ENCODE data around the gene HAGH.
"Not testable (repeated sequence)": the region's sequence is repeated elsewhere in the genome, so short reads cannot be mapped to it uniquely, and the experiment has no call there.

Gene HAGH

GRCh38 chr16:1810536-1810935, 16.1 kb downstream of the HAGH start:
- DNase-seq (ENCODE audit: low read depth in 2 of 2): no peak

- DNase-seq (ENCODE audit: low read depth in 2 of 2): no peak
Observed at GRCh38 chr16:1810106-1810505, 16.5 kb downstream of the HAGH start.

DNA sequence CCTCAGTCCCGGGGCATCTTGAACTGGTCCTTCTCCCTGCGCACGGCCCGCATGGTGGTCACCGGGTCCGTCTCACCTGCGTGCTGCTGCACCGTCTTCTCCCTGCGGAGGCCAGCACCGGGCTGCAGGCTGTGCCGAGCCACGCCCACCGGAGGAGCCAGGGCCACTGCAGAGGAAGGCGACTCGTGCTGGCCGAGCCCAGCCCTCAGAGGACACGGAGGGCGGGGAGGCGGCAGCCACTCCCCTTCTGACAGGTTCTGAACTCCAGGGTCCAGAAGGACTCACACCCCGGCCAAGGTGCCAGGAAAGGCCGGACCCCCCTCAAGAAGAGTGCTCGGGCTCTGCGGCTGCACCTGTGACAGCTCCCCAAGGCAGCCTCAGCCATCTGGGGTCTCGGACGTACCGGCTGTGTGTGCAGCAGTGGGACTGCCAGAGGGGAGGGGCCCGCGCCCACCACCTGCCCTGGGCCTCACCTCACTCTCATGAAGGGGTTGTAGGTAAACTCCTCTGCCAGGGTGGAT, 17.3 kb downstream of the HAGH start:
- no peak for DNase-seq (ENCODE audit: low read depth in 2 of 2)

- no peak for DNase-seq (ENCODE audit: low read depth in 2 of 2)
Observed at GRCh38 chr16:1808691-1809090, 17.9 kb downstream of the HAGH start.

- DNase-seq (ENCODE audit: low read depth in 2 of 2): no peak
Observed at GRCh38 chr16:1807626-1808025, 19.0 kb downstream of the HAGH start.

DNA sequence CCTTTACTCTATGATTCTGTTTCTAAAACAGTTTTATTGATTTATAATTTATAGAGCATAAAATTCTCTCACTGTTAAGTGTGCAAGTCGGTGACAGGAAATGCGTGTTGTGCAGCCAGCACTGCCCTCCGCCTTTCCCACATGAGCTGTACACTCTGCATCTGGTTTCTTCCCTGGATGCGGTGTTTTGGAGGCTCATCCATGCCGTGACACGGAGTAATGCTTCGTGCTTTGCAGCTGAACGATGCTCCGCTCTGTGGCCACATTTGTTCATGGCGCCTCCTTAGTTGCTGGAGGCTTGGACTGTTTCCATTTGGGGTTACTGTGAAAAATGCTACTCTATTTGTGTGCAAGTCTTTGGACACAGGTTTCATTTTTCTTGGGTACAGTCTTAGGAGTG, 25.9 kb downstream of the HAGH start:
- no peak for DNase-seq (ENCODE audit: low read depth in 2 of 2)

DNA sequence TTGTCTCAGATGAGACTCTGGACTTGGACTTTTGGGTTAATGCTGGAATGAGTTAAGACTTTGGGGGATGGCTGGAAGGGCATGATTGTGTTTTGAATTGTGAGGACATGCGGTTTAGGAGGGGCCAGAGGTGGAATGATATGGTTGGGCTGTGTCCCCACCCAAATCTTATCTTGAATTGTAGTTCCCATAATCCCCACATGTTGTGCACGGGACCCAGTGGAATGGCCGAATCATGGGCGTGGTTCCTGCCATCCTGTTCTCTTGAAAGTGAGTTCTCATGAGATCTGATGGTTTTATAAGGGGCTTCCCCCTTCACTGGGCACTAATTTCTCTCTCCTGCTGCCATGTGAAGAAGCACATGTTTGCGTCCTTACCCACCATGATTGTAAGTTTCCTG, 27.4 kb downstream of the HAGH start:
- not testable (repeated sequence) for DNase-seq (ENCODE audit: low read depth in 2 of 2)

- no peak for DNase-seq (ENCODE audit: low read depth in 2 of 2)
Observed at GRCh38 chr16:1794908-1795666, 31.5 kb downstream of the HAGH start.

DNA sequence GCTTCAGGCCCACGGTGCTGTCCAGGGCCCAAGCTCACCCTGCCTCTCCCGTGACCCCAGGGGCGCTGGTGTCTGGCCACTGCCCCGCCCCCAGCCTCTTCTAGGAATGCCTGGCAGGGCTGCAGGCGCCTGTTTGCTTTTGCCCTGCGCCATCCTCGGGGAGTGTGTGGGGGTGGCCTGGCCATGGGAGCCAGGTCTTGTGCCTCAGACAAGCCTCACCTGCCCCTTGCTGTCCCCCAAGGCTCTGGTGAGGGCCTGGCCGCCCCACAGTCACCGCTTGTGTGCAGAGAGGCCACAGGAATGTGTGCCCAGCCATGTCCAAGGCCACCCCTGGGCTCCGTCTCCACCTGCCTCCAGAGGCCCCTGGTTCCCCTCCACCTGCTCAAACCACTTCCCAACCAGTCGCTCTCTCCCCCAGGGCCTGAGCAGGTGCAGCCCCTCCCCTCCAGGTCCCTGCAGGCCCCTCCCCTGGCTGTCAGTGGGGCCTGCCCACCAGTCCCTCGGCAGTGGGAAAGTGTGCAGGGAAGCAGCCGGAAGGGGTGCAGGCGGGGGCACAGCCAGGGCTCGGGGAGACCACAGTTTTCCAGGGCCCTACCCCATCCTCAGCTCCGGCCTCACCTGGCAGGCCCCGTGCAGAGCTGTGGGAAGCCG, 32.3 kb downstream of the HAGH start:
- DNase-seq (ENCODE audit: low read depth in 2 of 2): no peak

GRCh38 chr16:1793578-1794220, 32.9 kb downstream of the HAGH start, which contains the start of gene IGFALS:
Gene IGFALS, minus strand, starts transcription at chr16:1793705. Its CDS starts 53 bp downstream, at chr16:1793652.
- no peak for DNase-seq (ENCODE audit: low read depth in 2 of 2)

GRCh38 chr16:1792836-1793577, 33.6 kb downstream of the HAGH start:
- no peak for DNase-seq (ENCODE audit: low read depth in 2 of 2)

GRCh38 chr16:1791943-1792812, 34.4 kb downstream of the HAGH start:
- DNase-seq (ENCODE audit: low read depth in 2 of 2): no peak

- DNase-seq (ENCODE audit: low read depth in 2 of 2): no peak
Observed at GRCh38 chr16:1791256-1791942, 35.2 kb downstream of the HAGH start.

DNA sequence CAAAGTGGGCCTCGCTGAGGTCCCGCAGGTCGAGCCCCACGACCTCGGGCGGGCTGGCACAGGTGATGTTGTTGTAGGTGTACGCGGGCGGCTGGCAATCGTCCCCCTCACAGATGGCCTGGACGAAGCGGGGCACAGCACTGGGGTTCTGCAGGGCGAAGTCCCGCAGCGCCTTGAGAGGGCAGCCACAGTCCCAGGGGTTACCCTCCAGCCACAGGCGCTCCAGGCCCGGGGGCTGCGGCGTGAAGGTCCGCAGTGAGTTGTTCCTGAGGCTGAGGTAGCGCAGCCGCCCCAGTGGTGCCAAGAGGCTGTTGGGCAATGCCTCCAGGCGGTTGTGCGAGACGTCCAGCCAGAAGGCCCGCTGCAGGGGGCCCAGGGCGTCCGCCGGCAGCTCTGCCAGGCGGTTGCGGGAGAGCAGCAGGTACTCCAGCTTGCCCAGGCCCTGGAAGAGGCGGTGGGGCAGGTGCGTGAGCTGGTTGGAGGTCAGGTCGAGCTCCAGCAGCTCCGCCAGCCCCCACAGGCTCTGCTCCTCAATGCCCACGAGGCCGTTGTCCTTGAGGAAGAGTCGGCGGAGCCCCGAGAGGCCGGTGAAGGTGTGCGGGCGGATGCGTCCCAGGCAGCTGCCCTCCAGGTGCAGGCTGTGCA, 35.9 kb downstream of the HAGH start:
- no peak for DNase-seq (ENCODE audit: low read depth in 2 of 2)

DNA sequence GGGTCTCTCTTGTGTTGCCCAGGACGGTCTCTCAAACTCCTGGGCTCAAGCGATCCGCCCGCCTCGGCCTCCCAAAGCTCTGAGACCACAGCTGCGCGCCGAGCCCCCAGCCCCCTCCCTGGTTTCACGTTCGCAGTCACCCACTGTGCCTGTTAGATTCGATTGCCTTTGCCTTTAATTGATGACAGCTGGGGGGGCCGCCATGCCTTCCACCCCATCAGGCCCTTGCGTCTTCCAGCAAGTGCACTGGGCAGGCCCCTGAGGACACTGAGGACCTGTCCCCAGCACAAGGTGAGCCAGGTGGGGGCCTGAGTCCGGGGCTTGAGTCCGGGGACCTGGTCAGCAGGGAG, 36.4 kb downstream of the HAGH start:
- no peak for DNase-seq (ENCODE audit: low read depth in 2 of 2)

- DNase-seq (ENCODE audit: low read depth in 2 of 2): no peak
Observed at GRCh38 chr16:1789643-1790045, 37.0 kb downstream of the HAGH start.

DNA sequence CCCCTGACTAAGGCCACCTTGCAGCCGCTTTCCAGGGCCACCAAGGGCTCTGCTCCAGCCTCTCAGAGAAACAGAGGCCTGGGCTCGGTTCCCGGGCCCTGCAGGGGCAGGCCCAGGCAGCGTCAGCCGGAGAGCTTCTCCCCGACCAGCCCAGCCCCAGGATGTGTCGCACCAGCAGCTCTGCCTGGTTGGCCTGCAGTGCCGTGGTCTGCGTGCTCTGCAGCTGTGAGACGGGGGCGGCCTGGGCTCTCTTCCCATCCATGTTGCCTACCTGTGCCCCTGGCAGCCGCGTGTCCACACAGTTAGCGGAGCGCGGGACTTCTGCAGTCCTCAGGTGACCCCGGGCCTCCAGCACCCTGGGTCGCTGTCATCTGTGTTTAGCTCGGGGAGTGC, 37.9 kb downstream of the HAGH start:
- no peak for DNase-seq (ENCODE audit: low read depth in 2 of 2)

DNA sequence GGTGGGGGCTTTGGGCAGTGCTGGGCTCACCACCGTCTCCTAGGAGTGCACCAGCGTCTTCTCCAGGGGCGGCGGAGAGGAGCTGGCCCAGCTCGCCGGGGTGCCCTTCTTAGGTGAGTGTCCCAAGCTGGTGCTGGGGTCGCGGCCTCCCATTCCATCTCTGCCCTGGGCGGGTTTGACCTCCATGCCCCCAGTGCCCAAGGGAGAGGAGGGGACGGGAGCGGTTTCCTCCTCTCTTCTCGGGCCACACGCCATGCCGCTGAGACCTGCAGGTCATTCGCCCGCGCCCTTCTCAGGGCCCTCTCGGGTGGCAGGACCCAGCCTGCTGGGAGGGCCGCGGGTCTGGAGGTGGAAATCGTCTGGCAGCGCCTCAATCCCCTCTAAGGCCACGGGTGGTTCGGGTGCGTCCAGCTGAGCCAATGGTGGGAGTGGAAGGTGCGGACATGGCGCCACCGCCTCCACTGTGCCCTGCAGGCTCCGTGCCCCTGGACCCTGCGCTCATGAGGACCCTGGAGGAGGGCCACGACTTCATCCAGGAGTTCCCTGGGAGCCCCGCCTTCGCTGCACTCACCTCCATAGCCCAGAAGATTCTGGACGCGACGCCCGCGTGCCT, 38.4 kb downstream of the HAGH start:
- DNase-seq (ENCODE audit: low read depth in 2 of 2): no peak

DNA sequence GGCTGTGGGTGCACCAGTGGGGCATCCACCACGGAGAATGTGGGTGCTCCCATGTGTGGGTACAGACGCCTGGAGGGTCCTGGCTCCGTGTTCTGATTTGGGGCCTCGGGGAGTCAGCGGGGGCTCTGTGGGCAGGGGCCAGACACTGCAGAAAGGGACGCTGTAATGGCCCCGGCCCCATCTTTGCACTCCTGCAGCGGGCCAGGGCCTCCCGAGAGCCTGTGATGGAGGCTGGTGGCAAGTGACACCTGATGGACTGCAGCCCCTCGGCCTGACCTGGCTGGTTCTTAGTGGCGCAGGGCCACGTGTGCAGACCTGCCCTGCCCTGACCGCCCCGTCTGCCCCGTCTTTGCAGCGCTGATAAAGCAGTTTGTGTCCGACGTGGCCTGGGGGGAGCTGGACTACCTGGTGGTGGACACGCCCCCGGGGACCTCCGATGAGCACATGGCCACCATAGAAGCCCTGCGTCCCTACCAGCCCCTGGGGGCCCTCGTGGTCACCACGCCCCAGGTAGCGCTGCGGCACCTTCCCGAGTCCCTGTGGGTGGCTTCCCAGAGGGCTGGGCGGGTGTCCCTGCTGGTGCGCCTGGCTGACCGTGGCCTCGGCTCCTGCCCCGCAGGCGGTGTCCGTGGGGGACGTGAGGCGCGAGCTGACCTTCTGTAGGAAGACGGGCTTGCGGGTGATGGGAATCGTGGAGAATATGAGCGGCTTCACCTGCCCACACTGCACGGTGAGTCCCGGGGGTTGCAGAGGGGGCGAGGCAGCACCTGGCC, 39.1 kb downstream of the HAGH start:
- no peak for DNase-seq (ENCODE audit: low read depth in 2 of 2)

All from fibroblast of skin of left biceps (primary cell).